GM18508 (cell line): Measurements from ENCODE around the gene ZNF343.

Source experiments
- ATAC-seq: cut with Tn5 transposase; IDR thresholded peaks from one replicate; pipeline ENCODE4 v1.9.1; 2021; ENCODE audit warnings: moderate number of reproducible peaks; ENCODE audit not compliant: insufficient read depth, unreplicated experiment

ZNF343 gene

DNA sequence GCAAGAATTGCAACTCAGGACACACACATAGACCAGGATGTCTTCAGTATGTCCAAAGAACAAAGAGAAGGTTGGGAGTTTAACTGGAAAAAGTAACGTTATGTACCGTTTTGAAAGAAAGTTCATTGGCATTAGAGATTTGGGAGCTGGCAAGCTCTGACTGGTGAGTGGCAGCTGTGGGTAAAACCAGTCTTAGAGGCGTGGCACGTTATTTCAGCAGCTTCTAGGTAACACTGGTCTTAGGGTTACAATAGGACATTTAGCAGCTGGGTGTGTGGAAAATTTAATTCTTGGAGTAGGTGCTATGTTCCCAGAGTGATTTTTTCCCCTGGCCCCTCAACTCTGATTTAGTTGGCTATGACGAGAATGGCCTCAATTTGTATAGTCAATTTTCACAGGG lies 57.3 kb downstream of the ZNF343 start:
- ATAC-seq, result no peak

DNA sequence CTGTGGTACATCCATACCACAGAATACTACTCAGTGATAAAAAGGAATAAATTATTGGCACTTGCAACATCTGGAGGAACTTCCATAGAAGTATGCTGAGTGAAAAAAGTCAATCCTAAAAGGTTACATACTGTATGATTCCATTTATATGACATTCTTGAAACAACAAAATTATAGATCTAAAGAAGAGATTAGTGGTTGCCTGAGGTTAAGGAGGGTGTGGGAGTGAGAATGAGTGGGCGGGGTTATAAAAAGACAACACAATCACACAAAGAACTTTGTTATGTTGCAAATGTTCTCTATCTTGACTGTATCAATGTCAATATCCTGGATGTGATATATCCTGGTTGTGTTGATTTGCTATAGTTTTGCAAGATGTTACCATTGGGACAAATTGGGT lies 59.3 kb downstream of the ZNF343 start:
- no peak for ATAC-seq

- no peak for ATAC-seq
Observed at GRCh38 chr20:2446845-2447244, 61.9 kb downstream of the ZNF343 start.
